Measurements from ENCODE around the gene C6orf132.

C6orf132 gene

GRCh38 chr6:42125231-42125630 lies 17.2 kb downstream of the C6orf132 start:
- CTCF ChIA-PET, result no interaction called here
- no peak for TF ChIP-seq FOXM1 (IDR thresholded peaks at IDR 0.05; ENCODE audit: borderline replicate concordance)
- no peak for TF ChIP-seq ZNF384 (IDR thresholded peaks at IDR 0.05)
- no peak for TF ChIP-seq BHLHE40 (IDR thresholded peaks at IDR 0.05; ENCODE audit: borderline replicate concordance)
- no peak for TF ChIP-seq LEF1 (IDR thresholded peaks at IDR 0.05; ENCODE audit: borderline replicate concordance)
- TF ChIP-seq TARDBP (IDR thresholded peaks at IDR 0.05), result no peak
- TF ChIP-seq ELF4 (IDR thresholded peaks at IDR 0.05), result no peak
- TF ChIP-seq NFRKB (IDR thresholded peaks at IDR 0.05), result no peak
- TF ChIP-seq SUZ12 (IDR thresholded peaks at IDR 0.05), result no peak
- no peak for TF ChIP-seq PKNOX1 (IDR thresholded peaks at IDR 0.05)
- no peak for TF ChIP-seq FOXA1 (IDR thresholded peaks at IDR 0.05)
- TF ChIP-seq ARNT (IDR thresholded peaks at IDR 0.05), result no peak
- no peak for TF ChIP-seq L3MBTL2 (conservative IDR thresholded peaks at IDR 0.05)
- TF ChIP-seq SP1 (IDR thresholded peaks at IDR 0.05), result no peak
- TF ChIP-seq HDGF (IDR thresholded peaks at IDR 0.05; ENCODE audit: borderline replicate concordance), result no peak
- TF ChIP-seq CTBP1 (IDR thresholded peaks at IDR 0.05; ENCODE audit: borderline replicate concordance), result no peak
- TF ChIP-seq FOXK2 (IDR thresholded peaks at IDR 0.05), result no peak
- no peak for DNase-seq (ENCODE audit: extremely low spot score)
- POLR2A ChIA-PET, result no interaction called here

- TF ChIP-seq CTBP1 (IDR thresholded peaks at IDR 0.05; ENCODE audit: borderline replicate concordance), result no peak
- no peak for TF ChIP-seq PKNOX1 (IDR thresholded peaks at IDR 0.05)
- no peak for TF ChIP-seq ELF4 (IDR thresholded peaks at IDR 0.05)
- no peak for TF ChIP-seq NFRKB (IDR thresholded peaks at IDR 0.05)
- TF ChIP-seq SP1 (IDR thresholded peaks at IDR 0.05), result no peak
- TF ChIP-seq L3MBTL2 (conservative IDR thresholded peaks at IDR 0.05), result no peak
- no peak for TF ChIP-seq LEF1 (IDR thresholded peaks at IDR 0.05; ENCODE audit: borderline replicate concordance)
- TF ChIP-seq FOXK2 (IDR thresholded peaks at IDR 0.05), result no peak
- no peak for TF ChIP-seq ZNF384 (IDR thresholded peaks at IDR 0.05)
- no peak for TF ChIP-seq BHLHE40 (IDR thresholded peaks at IDR 0.05; ENCODE audit: borderline replicate concordance)
- TF ChIP-seq FOXM1 (IDR thresholded peaks at IDR 0.05; ENCODE audit: borderline replicate concordance), result no peak
- TF ChIP-seq ARNT (IDR thresholded peaks at IDR 0.05), result no peak
- no peak for TF ChIP-seq FOXA1 (IDR thresholded peaks at IDR 0.05)
- TF ChIP-seq HDGF (IDR thresholded peaks at IDR 0.05; ENCODE audit: borderline replicate concordance), result no peak
- no peak for TF ChIP-seq SUZ12 (IDR thresholded peaks at IDR 0.05)
- no peak for TF ChIP-seq TARDBP (IDR thresholded peaks at IDR 0.05)
- ChIA-PET POLR2A (interaction anchor here (1.8 kb wide), 1 partner anchor 14 kb away, joined by 5 read pairs; no protein-coding TSS in a partner anchor), CTCF (no interaction called here)
- no peak for DNase-seq (ENCODE audit: extremely low spot score)
These were observed 18.1 kb downstream of the C6orf132 start for GRCh38 chr6:42124223-42124836.

GRCh38 chr6:42123379-42124103 lies 18.9 kb downstream of the C6orf132 start:
- no peak for DNase-seq (ENCODE audit: extremely low spot score)
- ChIA-PET POLR2A (interaction anchor here (1.8 kb wide), 1 partner anchor 14 kb away, joined by 5 read pairs; no protein-coding TSS in a partner anchor), CTCF (interaction anchor here (0.6 kb wide), 1 partner anchor 351 kb away, joined by 4 read pairs; no protein-coding TSS in a partner anchor)
- TF ChIP-seq LEF1 (IDR thresholded peaks at IDR 0.05; ENCODE audit: borderline replicate concordance), result no peak
- no peak for TF ChIP-seq SUZ12 (IDR thresholded peaks at IDR 0.05)
- no peak for TF ChIP-seq ARNT (IDR thresholded peaks at IDR 0.05)
- no peak for TF ChIP-seq ZNF384 (IDR thresholded peaks at IDR 0.05)
- TF ChIP-seq SP1 (IDR thresholded peaks at IDR 0.05), result no peak
- no peak for TF ChIP-seq FOXA1 (IDR thresholded peaks at IDR 0.05)
- no peak for TF ChIP-seq HDGF (IDR thresholded peaks at IDR 0.05; ENCODE audit: borderline replicate concordance)
- TF ChIP-seq ELF4 (IDR thresholded peaks at IDR 0.05), result no peak
- TF ChIP-seq NFRKB (IDR thresholded peaks at IDR 0.05), result no peak
- TF ChIP-seq TARDBP (IDR thresholded peaks at IDR 0.05), result no peak

GRCh38 chr6:42120895-42121865 lies 21.2 kb downstream of the C6orf132 start:
- no peak for DNase-seq (ENCODE audit: extremely low spot score)
- TF ChIP-seq ELF4 (IDR thresholded peaks at IDR 0.05) (no peak), FOXK2 (IDR thresholded peaks at IDR 0.05) (no peak), SP1 (IDR thresholded peaks at IDR 0.05) (no peak), L3MBTL2 (conservative IDR thresholded peaks at IDR 0.05) (no peak), BHLHE40 (IDR thresholded peaks at IDR 0.05; ENCODE audit: borderline replicate concordance) (no peak), TARDBP (IDR thresholded peaks at IDR 0.05) (no peak), CTBP1 (IDR thresholded peaks at IDR 0.05; ENCODE audit: borderline replicate concordance) (no peak), ZNF384 (IDR thresholded peaks at IDR 0.05) (no peak), HDGF (IDR thresholded peaks at IDR 0.05; ENCODE audit: borderline replicate concordance) (no peak), LEF1 (IDR thresholded peaks at IDR 0.05; ENCODE audit: borderline replicate concordance) (no peak), NFRKB (IDR thresholded peaks at IDR 0.05) (no peak), FOXA1 (IDR thresholded peaks at IDR 0.05) (no peak), PKNOX1 (IDR thresholded peaks at IDR 0.05) (no peak), FOXM1 (IDR thresholded peaks at IDR 0.05; ENCODE audit: borderline replicate concordance) (no peak), SUZ12 (IDR thresholded peaks at IDR 0.05) (no peak), ARNT (IDR thresholded peaks at IDR 0.05) (no peak)
- ChIA-PET POLR2A (interaction anchor here (0.9 kb wide), 1 partner anchor 16 kb away, joined by 4 read pairs; no protein-coding TSS in a partner anchor), CTCF (interaction anchor here (1.0 to 1.1 kb wide), 2 partner anchors 16 kb away, joined by 3 read pairs; no protein-coding TSS in a partner anchor)

Data from HEK293T (cell line).